Keratinocyte (primary cell): ENCODE results near the gene TTC39C. TPM values are rescaled to one million over a fixed set of nuclear protein-coding genes. Genes with fewer than 3 reads are reported as not detected.
A peak's percentile ranks its signal among the peaks of the same experiment; 100 is the strongest.

ENCODE experiments used
- DNase-seq: peaks from one replicate; pipeline ENCODE4 v3.0.0-alpha.2; 2011; ENCODE audit warnings: low read depth, missing footprints, low spot score
- FAIRE-seq: peaks from 2 replicates; lab custom pipeline; 2011; peaks lifted over from hg19 to GRCh38; lab: Jason Lieb, UNC
- H2AFZ ChIP-seq: 2 replicates; pipeline ENCODE4 v1.6.0; 2012; ENCODE audit warnings: low read length, control low read depth, inconsistent platforms; ENCODE audit not compliant: control insufficient read depth
- H3K27ac ChIP-seq: 2 replicates; pipeline ENCODE4 v1.5.1; 2011; ENCODE audit warnings: low read length; ENCODE audit not compliant: control insufficient read depth, insufficient read depth
- H3K27me3 ChIP-seq: 3 replicates; pipeline ENCODE4 v1.6.0; 2011; ENCODE audit warnings: low read length; ENCODE audit not compliant: control insufficient read depth, insufficient read depth; ENCODE audit errors: extremely low read depth
- H3K36me3 ChIP-seq, 2 experiments: 2 replicates in 1 of 2; 3 replicates in 1 of 2; pipeline ENCODE4 v1.5.1; 2011; ENCODE audit warnings: low read length in 2 of 2, mild to moderate bottlenecking in 1 of 2; ENCODE audit not compliant: control insufficient read depth in 2 of 2, insufficient read depth in 2 of 2; ENCODE audit errors: extremely low read depth in 1 of 2
- H3K4me1 ChIP-seq: 3 replicates; pipeline ENCODE4 v1.5.1; 2011; ENCODE audit warnings: low read length; ENCODE audit not compliant: control insufficient read depth, insufficient read depth; ENCODE audit errors: extremely low read depth
- H3K4me2 ChIP-seq: 3 replicates; pipeline ENCODE4 v1.6.0; 2011; ENCODE audit warnings: low read depth, low read length; ENCODE audit not compliant: control insufficient read depth, insufficient read depth; ENCODE audit errors: extremely low read depth
- H3K4me3 ChIP-seq, 3 experiments: fragments of 200-600 bp in 1 of 3; sonication (generic) in 1 of 3; 2 replicates in 2 of 3; 3 replicates in 1 of 3; pipeline ENCODE4 v1.5.1; 2011 to 2016; ENCODE audit warnings: low read length in 3 of 3, mild to moderate bottlenecking in 3 of 3, control low read depth in 2 of 3, inconsistent platforms in 1 of 3, low read depth in 1 of 3, mixed read lengths in 1 of 3, mixed run types in 1 of 3, moderate library complexity in 1 of 3; ENCODE audit not compliant: control insufficient read depth in 2 of 3, insufficient read depth in 2 of 3; ENCODE audit errors: extremely low read depth in 1 of 3
- H3K79me2 ChIP-seq: 2 replicates; pipeline ENCODE4 v1.6.0; 2012; ENCODE audit warnings: low read length; ENCODE audit not compliant: control insufficient read depth, insufficient read depth
- H3K9ac ChIP-seq: 3 replicates; pipeline ENCODE4 v1.6.0; 2011; ENCODE audit warnings: low read length; ENCODE audit not compliant: control insufficient read depth, insufficient read depth; ENCODE audit errors: extremely low read depth
- H3K9me1 ChIP-seq: 3 replicates; pipeline ENCODE4 v1.6.0; 2011; ENCODE audit warnings: low read length; ENCODE audit not compliant: control insufficient read depth, insufficient read depth; ENCODE audit errors: extremely low read depth
- H3K9me3 ChIP-seq: 2 replicates; pipeline ENCODE4 v1.5.1; 2012; ENCODE audit warnings: low read depth, low read length; ENCODE audit not compliant: control insufficient read depth
- H4K20me1 ChIP-seq: 3 replicates; pipeline ENCODE4 v1.6.0; 2011; ENCODE audit warnings: low read length; ENCODE audit not compliant: control insufficient read depth, insufficient read depth; ENCODE audit errors: extremely low read depth
- CTCF ChIP-seq, 3 experiments: IDR thresholded peaks in 1 of 3; conservative IDR thresholded peaks in 1 of 3; optimal IDR thresholded peaks in 1 of 3; 2 replicates in 2 of 3; 3 replicates in 1 of 3; pipeline versions ENCODE3 to v1.5.1; 2011; ENCODE audit warnings: low read length in 3 of 3, mild to moderate bottlenecking in 3 of 3, moderate library complexity in 2 of 3, control low read depth in 1 of 3, inconsistent platforms in 1 of 3; ENCODE audit not compliant: insufficient read depth in 2 of 3; ENCODE audit errors: extremely low read depth in 1 of 3
- EZH2 ChIP-seq: IDR thresholded peaks from one replicate; pipeline ENCODE4 v1.6.1; 2012; ENCODE audit warnings: inconsistent platforms, mild to moderate bottlenecking, low read length, moderate library complexity
- dilution Hi-C: fragments of 300-500 bp; cut with MboI; formaldehyde crosslinking; loops from one replicate; pipeline ENCODE4 v1.7.0; 2020; ENCODE audit warnings: low sequenced_read_pairs; ENCODE audit not compliant: extremely low pct_ligation_motif_present
- polyA minus RNA-seq, 3 experiments: library from RNA; depleted of rRNA, polyadenylated mRNA; stranded (reverse); fragments of >200 nt; gene quantifications; 1 replicate in 1 of 3; 2 replicates in 1 of 3; 3 replicates in 1 of 3; pipeline ENCODE4 v1.2.3, GENCODE V29; 2011
- polyA plus RNA-seq, 5 experiments: library from polyadenylated mRNA; depleted of rRNA in 3 of 5; stranded (reverse) in 3 of 5; stranded (forward) in 1 of 5; unstranded in 1 of 5; fragments of >200 nt; gene quantifications; 1 replicate in 1 of 5; 2 replicates in 3 of 5; 3 replicates in 1 of 5; pipeline versions ENCODE4 v1.2.1 to v1.2.3, GENCODE V29; 2011 to 2012; ENCODE audit warnings: missing spikeins in 2 of 5, low read depth in 1 of 5, low replicate concordance in 1 of 5

Gene TTC39C
- polyA plus RNA-seq (13.3 to 26.8 TPM (median 25.0 TPM) in 3 replicates), polyA minus RNA-seq (14.6 to 36.1 TPM (median 21.8 TPM) in 3 replicates)
- 29.0 TPM for polyA plus RNA-seq (2011; ENCODE audit: low read depth)
- 15.7 and 22.9 TPM in 2 replicates for polyA plus RNA-seq (2011; cell fraction: cytosol; rRNA removed)
- 14.3 and 15.3 TPM in 2 replicates for polyA plus RNA-seq (2011; cell fraction: nucleus; rRNA removed)
- 18.0 and 20.9 TPM in 2 replicates for polyA plus RNA-seq (2012; ENCODE audit: low replicate concordance)
- 28.2 TPM for polyA minus RNA-seq (2011; cell fraction: cytosol; rRNA and poly(A)+ RNA removed)
- polyA minus RNA-seq (2011; cell fraction: nucleus; rRNA and poly(A)+ RNA removed), result 17.8 and 35.6 TPM in 2 replicates

DNA sequence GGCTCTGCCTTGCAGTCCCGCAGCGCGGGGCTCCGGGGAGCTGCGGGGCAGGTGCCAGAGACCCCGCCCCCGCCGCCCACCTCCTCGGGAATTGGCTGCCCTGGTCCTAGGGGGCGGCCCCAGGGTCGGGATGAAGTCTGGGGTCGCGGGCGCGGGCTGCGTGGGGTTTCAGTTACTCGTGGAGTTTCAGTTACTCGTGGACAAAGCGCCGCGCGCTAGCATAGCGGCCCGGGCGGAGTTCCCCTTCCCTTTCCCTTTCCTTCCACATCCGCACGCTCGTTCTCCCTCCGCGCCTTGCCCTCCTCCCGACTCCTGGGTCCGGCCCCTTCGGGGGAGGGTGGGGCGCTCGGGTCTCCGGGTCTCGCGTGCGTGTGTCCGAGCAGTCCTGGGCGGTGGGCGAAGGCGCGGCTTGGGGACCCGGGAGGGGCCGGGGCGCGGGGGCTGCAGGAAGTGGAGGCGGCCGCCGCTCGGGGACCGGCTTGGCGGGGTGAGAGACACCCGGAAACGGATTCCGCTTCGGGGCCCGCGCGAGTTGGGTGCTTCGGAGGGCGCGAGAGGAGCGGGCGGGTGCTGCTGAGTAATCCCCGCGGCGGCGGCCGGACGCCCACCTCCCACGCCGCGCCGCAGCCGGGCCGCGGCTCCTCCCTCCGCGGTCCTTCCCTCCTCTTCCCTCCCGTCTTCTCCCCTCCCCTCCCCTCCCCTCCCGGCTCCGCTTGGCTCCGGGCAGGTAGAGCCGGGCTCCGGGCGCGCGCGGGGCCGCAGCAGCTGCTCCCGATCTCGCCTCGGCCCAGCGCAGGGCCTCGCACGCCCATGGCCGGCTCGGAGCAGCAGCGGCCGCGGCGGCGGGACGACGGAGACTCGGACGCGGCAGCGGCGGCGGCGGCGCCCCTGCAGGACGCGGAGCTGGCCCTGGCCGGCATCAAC is at the start of gene TTC39C:
TTC39C (plus strand) TSS at position 693 of the 924 bp plus-strand sequence; CDS start at position 811, 118 bp downstream.
- Histone ChIP-seq H3K79me2 (peaks cover 39% of the 10 kb centered on the region), H3K27me3 (peaks cover 2% of the 10 kb centered on the region), H3K27ac (peak within 1 kb of the TSS; percentile 76), H3K9me1 (no peaks in the 10 kb centered on the region), H3K4me3 (peak within 1 kb of the TSS; percentile 62 to 88 (median 65)), H2AFZ (peak within 1 kb of the TSS; percentile 60), H3K9ac (peak within 1 kb of the TSS; percentile 82), H3K9me3 (no peaks in the 10 kb centered on the region), H3K36me3 (peaks cover 2 to 8% of the 10 kb centered on the region in 2 experiments), H4K20me1 (no peaks in the 10 kb centered on the region), H3K4me1 (peaks cover 11% of the 10 kb centered on the region), H3K4me2 (peak within 1 kb of the TSS; percentile 77)
- dilution Hi-C loops, result no loop called here
- FAIRE-seq (no peak), DNase-seq (no peak)
- TF ChIP-seq EZH2, result no peak
- TF ChIP-seq CTCF (optimal IDR thresholded peaks at IDR 0.05 in 1 of 3, IDR thresholded peaks at IDR 0.05 in 1 of 3, conservative IDR thresholded peaks at IDR 0.05 in 1 of 3; ENCODE audit: extremely low read depth in 1 of 3, insufficient read depth in 2 of 3, low read length in 3 of 3), result no peak

DNA sequence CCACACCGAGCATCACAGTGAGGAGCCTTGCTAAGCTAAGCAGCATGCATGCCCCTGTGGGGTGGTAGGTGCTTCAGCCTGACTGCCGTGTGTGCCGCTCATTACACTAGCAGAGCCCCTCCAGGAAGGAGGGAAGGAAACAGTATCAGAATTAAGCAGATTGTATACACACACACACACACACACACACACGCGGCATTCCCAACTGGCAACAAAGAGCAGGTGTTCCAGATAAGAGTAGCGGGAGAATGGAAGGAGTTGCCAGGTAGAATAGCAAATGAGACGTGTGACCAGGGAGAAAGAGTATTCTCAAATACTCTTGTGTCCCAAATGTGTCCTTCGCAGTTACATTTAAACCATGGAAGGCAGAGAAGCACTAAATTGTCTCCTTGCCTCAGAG is 47.6 kb upstream of the TTC39C start:
- TF ChIP-seq CTCF (optimal IDR thresholded peaks at IDR 0.05 in 1 of 3, IDR thresholded peaks at IDR 0.05 in 1 of 3, conservative IDR thresholded peaks at IDR 0.05 in 1 of 3; ENCODE audit: extremely low read depth in 1 of 3, insufficient read depth in 2 of 3, low read length in 3 of 3), result no peak
- no peak for TF ChIP-seq EZH2
- no peaks in the 10 kb centered on the region for H3K79me2 ChIP-seq
- no peaks in the 10 kb centered on the region for H3K36me3 ChIP-seq
- no peak overlapping the region for H2AFZ ChIP-seq
- no peak overlapping the region for H3K27ac ChIP-seq
- dilution Hi-C loops, result loop anchor here (10.0 kb wide), 1 partner anchor 148 kb away; no protein-coding TSS in a partner anchor
- no peaks in the 10 kb centered on the region for H3K27me3 ChIP-seq
- no peaks in the 10 kb centered on the region for H3K9me1 ChIP-seq
- H3K4me1 ChIP-seq, result peaks cover 16% of the 10 kb centered on the region
- H3K9ac ChIP-seq, result no peak overlapping the region
- no peaks in the 10 kb centered on the region for H3K9me3 ChIP-seq
- H4K20me1 ChIP-seq, result no peaks in the 10 kb centered on the region
- DNase-seq, result no peak
- H3K4me3 ChIP-seq, result no peak overlapping the region
- no peak for FAIRE-seq
- H3K4me2 ChIP-seq, result no peak overlapping the region
